HFFc6 (cell line): ENCODE results near the gene ANKRD13D. TPM values are rescaled to one million over a fixed set of nuclear protein-coding genes. Genes with fewer than 3 reads are reported as not detected.

Experiments used
- DNase-seq: peaks from one replicate; pipeline ENCODE4 v3.0.0-alpha.2; 2018
- H3K27ac Mint-ChIP-seq: 2 replicates; pipeline ENCODE4 v1.8.0; 2020; ENCODE audit warnings: mild to moderate bottlenecking, mixed read lengths
- H3K27me3 Mint-ChIP-seq: 2 replicates; pipeline ENCODE4 v1.8.0; 2021; ENCODE audit warnings: mild to moderate bottlenecking, moderate library complexity, mixed read lengths; ENCODE audit not compliant: insufficient read depth
- H3K36me3 Mint-ChIP-seq: 2 replicates; pipeline ENCODE4 v1.8.0; 2021; ENCODE audit warnings: low read depth, mixed read lengths
- H3K4me1 Mint-ChIP-seq: 2 replicates; pipeline ENCODE4 v1.8.0; 2020; ENCODE audit warnings: low read depth, mixed read lengths
- H3K4me3 Mint-ChIP-seq: 2 replicates; pipeline ENCODE4 v1.8.0; 2020; ENCODE audit warnings: mild to moderate bottlenecking, moderate library complexity, mixed read lengths
- H3K9me3 Mint-ChIP-seq: 2 replicates; pipeline ENCODE4 v1.8.0; 2020; ENCODE audit warnings: mild to moderate bottlenecking, mixed read lengths
- CTCF ChIP-seq: fragments of 200-600 bp; sonication (generic); IDR thresholded peaks from 2 replicates; pipeline ENCODE4 v1.5.0; 2021; ENCODE audit warnings: antibody characterized with exemption, mild to moderate bottlenecking
- total RNA-seq, 6 experiments: library from RNA; stranded (reverse); fragmentation: NEBNext Ultra II Directional; extraction: Animal tissue kit (Norgen Biotek cat#: 25700); gene quantifications; 2 replicates in 1 of 6; 3 replicates in 5 of 6; pipeline ENCODE4 v1.2.3, GENCODE V29; 2021

Gene ANKRD13D
- total RNA-seq, 6 experiments from 2014 or later = 24.7 to 34.6 (median 26.4) TPM

DNA sequence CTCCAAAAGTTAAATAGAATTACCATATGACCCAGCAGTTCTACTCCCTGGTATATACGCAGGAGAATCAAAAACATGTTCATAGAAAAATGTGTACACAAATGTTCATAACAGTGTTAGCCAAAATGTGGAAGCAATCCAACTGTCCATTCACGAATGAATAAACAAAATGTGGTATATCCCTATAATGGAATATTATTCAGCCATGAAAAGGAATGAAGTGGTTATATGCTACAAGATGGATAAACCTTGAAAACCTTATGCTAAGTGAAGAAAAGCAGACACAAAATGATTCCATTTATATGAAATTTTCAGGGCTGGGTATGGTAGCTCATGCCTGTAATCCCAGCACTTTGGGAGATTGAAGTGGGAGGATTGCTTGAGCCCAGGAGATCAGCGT is 48.2 kb downstream of the ANKRD13D start:
- H3K27ac Mint-ChIP-seq = no peak overlapping the region
- no peaks in the 10 kb centered on the region for H3K27me3 Mint-ChIP-seq
- H3K4me1 Mint-ChIP-seq = peaks cover 8% of the 10 kb centered on the region; the same call in 1 of the 2 replicates

GRCh38 chr11:67344264-67344663 is 55.2 kb downstream of the ANKRD13D start:
- peaks cover 2% of the 10 kb centered on the region for H3K27me3 Mint-ChIP-seq
- H3K4me1 Mint-ChIP-seq = peaks cover 34% of the 10 kb centered on the region
- H3K27ac Mint-ChIP-seq = no peak overlapping the region
- no peak overlapping the region for H3K4me3 Mint-ChIP-seq
- no peak for DNase-seq
- no peaks in the 10 kb centered on the region for H3K9me3 Mint-ChIP-seq
- no peaks in the 10 kb centered on the region for H3K36me3 Mint-ChIP-seq
- no peak for TF ChIP-seq CTCF

More for the DNA sequence above, 48.2 kb downstream of the ANKRD13D start:
- Mint-ChIP-seq H3K36me3 (no peaks in the 10 kb centered on the region), H3K9me3 (no peaks in the 10 kb centered on the region), H3K4me3 (no peak overlapping the region)
- no peak for TF ChIP-seq CTCF
- no peak for DNase-seq

GRCh38 chr11:67345247-67345919 is 56.3 kb downstream of the ANKRD13D start:
- H3K4me3 Mint-ChIP-seq = no peak overlapping the region
- H3K4me1 Mint-ChIP-seq = peaks cover 41% of the 10 kb centered on the region
- no peak for DNase-seq
- no peak for TF ChIP-seq CTCF
- no peak overlapping the region for H3K27ac Mint-ChIP-seq
- H3K27me3 Mint-ChIP-seq = peaks cover 2% of the 10 kb centered on the region
- no peaks in the 10 kb centered on the region for H3K36me3 Mint-ChIP-seq
- no peaks in the 10 kb centered on the region for H3K9me3 Mint-ChIP-seq

DNA sequence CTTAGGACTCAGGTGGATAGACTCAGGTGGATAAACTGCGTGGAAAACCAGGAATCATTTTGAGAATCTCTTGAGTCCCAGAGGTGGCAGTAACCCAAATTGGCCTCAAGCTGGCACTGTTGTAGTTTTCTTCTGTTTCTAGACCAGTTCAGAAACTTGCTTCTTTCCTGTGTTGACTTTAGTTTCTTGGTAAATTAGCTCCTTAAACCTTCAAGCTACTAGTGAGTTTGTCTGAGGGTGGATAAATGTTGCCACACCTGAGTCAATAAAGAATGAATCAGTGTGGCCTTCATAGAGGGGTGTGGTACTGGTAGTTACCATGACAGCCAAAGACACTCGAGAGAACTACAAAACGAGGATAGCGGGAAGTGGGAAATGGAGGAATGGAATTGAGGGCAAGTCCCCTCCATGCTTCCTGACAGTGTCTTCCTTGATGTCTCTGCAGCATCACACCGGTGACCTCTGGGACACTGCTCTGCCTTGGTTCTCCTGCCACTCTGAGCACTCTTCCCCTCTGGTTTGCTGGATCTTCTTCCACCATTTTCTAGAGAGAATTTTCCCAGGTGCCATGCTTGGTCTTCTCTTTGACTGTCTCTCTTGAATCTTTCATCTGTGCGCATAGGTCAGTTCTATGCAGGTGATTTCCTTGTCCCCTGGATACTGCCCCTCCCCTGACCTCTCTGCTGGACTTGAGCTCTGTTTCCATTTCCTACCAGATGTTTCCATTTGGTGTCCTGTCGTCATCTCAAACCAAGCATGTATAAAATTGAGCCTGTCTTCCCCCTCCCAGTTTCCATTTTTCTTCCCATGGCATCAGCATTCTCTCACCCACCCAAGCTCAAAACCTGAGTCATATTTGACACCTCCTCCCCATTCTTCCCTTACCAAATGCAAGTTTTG is 57.1 kb downstream of the ANKRD13D start:
- no peaks in the 10 kb centered on the region for H3K9me3 Mint-ChIP-seq
- H3K27me3 Mint-ChIP-seq = peaks cover 2% of the 10 kb centered on the region
- H3K4me1 Mint-ChIP-seq = peaks cover 44% of the 10 kb centered on the region
- TF ChIP-seq CTCF = peak; percentile 86
- no peaks in the 10 kb centered on the region for H3K36me3 Mint-ChIP-seq
- no peak overlapping the region; the same call in 1 of the 2 replicates for H3K4me3 Mint-ChIP-seq
- peak overlapping the region; percentile 56; the same call in 1 of the 2 replicates for H3K27ac Mint-ChIP-seq
- DNase-seq = peak; percentile 55

- Mint-ChIP-seq H3K27me3 (peaks cover 4% of the 10 kb centered on the region), H3K9me3 (no peaks in the 10 kb centered on the region), H3K4me3 (no peak overlapping the region), H3K27ac (peak overlapping the region; percentile 46; the same call in 1 of the 2 replicates), H3K36me3 (no peaks in the 10 kb centered on the region), H3K4me1 (peaks cover 50% of the 10 kb centered on the region)
- DNase-seq = no peak
- no peak for TF ChIP-seq CTCF
Measured at GRCh38 chr11:67347964-67348749, 59.1 kb downstream of the ANKRD13D start.
